ENCODE measurements around the gene PRSS2.

GRCh38 chr7:142771353-142771723, 568 bp downstream of the PRSS2 start:
- TF ChIP-seq CTCF (IDR thresholded peaks at IDR 0.05; ENCODE audit: poor library complexity): no peak
- no peak for TF ChIP-seq EZH2 (IDR thresholded peaks at IDR 0.05; ENCODE audit: borderline replicate concordance)

Measured in hepatocyte (in vitro differentiated cells).